GM19035 (cell line): ENCODE measurements around the gene KCNRG.
A peak's percentile ranks its signal among the peaks of the same experiment; 100 is the strongest.
"Not testable (repeated sequence)": the region's sequence is repeated elsewhere in the genome, so short reads cannot be mapped to it uniquely, and the experiment has no call there.

Experiments
- ATAC-seq: cut with Tn5 transposase; IDR thresholded peaks from one replicate; pipeline ENCODE4 v1.9.1; 2021; ENCODE audit not compliant: unreplicated experiment

The KCNRG gene

GRCh38 chr13:50006426-50007135, 8.7 kb upstream of the KCNRG start:
- no peak for ATAC-seq

DNA sequence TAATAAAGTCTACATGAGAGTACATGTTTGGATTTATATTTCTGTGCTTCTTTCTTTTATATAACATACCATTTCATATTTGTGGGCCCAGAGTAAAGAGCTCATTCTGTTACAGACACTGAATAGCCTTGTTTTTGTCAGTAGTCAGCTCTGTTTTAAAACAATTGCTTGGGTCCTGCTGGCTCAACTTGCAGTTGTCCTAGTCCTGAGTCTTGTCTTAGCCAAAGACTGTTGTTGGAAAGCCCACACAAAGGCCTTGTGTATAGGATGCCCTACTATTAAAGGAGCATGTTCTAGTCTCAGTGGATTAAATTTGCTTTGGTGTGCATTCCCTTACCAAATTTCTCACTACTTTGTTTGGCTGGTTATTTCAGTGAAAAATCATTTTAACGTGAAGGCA, 3.8 kb upstream of the KCNRG start:
- ATAC-seq: no peak

- no peak for ATAC-seq
Observed at GRCh38 chr13:50012396-50013169, 2.7 kb upstream of the KCNRG start.

GRCh38 chr13:50014386-50014785, 858 bp upstream of the KCNRG start:
- no peak for ATAC-seq

- no peak for ATAC-seq
Observed at GRCh38 chr13:50015750-50016149, 506 bp downstream of the KCNRG start.

DNA sequence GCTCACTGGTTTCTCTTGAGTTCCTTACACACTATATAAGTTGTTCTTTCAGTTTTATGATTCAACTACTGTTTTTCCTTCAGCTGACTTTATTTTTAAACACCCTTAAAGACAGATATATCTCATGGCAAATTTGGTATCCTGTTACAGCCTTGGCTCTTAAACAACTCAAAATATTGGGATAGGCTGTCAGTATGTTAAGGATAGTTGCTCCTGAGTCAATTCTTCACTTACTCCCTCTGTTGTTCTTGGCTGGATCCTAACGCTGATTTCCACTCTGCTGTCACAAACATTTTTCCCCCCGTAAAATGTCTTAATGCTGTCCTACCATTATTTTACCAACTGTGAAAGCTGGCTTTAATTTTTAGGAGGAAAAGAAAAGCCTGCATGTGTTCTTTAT, 1.2 kb downstream of the KCNRG start:
- no peak for ATAC-seq

GRCh38 chr13:50017819-50018218, 2.6 kb downstream of the KCNRG start:
- ATAC-seq: no peak

- no peak for ATAC-seq
Observed at GRCh38 chr13:50025436-50025835, 10.2 kb downstream of the KCNRG start.

GRCh38 chr13:50026788-50027473, 11.7 kb downstream of the KCNRG start:
- peak; percentile 99 for ATAC-seq

DNA sequence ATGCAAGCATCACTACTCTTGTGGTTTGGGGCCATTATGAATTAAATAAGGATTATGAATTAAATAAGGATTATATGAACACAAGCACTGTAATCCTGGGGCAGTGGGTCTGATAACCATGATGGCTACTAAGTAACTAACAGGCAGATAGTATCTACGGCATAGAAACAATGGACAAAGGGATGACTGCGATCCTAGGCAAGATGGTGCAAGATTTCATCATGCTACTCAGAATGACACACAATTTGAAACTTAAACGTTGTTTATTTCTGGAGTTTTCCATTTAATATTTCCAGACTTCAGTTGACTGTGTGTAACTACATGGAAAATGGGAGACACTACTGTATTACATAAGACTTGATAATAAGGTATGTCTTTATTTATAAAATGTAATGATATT, 15.1 kb downstream of the KCNRG start:
- no peak for ATAC-seq

- ATAC-seq: no peak
Observed at GRCh38 chr13:50033725-50034124, 18.5 kb downstream of the KCNRG start.

GRCh38 chr13:50037788-50038187, 22.5 kb downstream of the KCNRG start:
- no peak for ATAC-seq

GRCh38 chr13:50038266-50038665, 23.0 kb downstream of the KCNRG start:
- ATAC-seq: no peak

DNA sequence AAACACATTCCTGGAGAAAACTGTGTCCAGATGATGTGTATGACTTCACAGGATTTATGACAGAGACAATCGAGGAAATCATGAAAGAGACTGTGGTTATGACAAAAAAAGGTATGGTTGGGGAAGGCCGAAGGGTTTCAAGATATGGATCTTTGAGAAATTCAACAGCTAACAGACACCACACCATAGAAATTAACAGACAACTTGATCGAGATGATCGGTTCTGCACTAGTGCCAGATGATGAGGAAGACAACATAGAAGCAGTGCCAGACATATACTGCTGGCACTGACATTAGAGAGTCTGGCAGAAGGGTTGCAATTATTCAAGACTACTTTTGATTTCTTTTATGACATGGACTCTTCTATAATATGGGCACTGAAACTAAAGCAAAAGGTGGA, 37.2 kb downstream of the KCNRG start:
- no peak for ATAC-seq

DNA sequence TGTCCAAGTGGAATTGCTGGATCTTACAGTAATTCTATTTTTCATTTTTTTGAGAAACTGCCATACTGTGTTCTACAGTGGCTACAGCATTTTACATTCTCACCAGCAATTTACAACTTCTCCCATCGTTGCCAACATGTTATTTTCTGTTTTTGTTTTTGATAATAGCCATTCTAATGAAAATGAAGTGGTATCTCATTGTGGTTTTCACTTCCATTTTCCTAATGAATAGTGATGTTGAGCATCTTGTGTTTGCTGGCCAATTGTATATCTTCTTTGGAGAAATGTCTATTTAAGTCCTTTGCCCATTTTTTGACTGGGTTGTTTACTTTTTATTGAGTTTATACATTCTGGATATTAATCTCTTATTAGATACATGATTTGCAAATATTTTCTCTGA, 38.6 kb downstream of the KCNRG start:
- no peak for ATAC-seq

GRCh38 chr13:50055454-50055853, 40.2 kb downstream of the KCNRG start:
- ATAC-seq: no peak

DNA sequence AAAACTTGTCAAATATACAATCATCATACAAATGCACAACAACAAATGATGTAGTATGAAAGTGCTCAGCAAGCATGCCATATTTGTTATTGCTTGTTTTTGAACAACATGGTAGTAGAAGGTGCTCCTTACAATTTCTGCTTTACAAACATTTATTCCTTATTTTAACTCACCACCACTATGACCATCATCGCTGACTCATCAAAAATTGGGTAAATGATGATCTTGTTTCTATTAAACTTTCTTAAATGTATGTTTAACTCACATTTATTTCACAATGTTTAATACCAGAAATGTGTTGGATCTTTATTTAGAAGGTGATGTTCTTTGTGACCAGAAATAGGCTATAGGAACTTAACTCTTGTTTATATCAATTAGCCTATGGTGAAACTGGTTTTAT, 45.5 kb downstream of the KCNRG start:
- ATAC-seq: no peak

DNA sequence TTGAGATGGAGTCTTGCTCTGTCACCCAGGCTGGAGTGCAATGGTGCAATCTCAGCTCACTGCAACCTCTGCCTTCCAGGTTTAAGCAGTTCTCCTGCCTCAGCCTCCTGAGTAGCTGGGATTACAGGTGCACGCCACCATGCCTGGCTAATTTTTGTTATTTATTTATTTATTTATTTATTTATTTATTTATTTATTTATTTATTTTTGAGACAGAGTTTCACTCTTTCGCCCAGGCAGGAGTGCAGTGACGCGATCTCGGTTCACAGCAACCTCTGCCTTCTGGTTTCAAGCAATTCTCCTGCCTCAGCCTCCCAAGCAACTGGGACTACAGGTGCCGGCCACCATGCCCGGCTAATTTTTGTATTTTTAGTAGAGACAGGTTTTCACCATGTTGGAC, 47.1 kb downstream of the KCNRG start:
- not testable (repeated sequence) for ATAC-seq

GRCh38 chr13:50065712-50066111, 50.5 kb downstream of the KCNRG start:
- no peak for ATAC-seq

DNA sequence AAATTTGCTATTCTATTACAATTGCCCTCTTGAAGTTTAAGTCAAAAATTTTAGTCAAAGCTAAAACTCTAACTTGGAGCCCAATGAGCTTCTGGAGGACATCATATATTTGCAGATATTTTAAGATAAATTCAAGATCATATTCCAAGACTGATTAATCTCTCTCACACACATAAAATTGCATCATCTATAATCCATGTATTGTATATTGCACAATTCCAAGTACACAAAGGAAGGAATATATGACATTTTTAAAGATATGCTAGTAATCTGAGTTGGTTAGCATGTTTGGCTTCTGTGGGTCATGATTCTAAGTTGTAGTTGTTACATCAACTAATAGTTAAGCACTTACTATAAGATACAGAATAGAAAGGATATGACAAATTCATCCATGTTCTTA, 53.3 kb downstream of the KCNRG start:
- no peak for ATAC-seq

DNA sequence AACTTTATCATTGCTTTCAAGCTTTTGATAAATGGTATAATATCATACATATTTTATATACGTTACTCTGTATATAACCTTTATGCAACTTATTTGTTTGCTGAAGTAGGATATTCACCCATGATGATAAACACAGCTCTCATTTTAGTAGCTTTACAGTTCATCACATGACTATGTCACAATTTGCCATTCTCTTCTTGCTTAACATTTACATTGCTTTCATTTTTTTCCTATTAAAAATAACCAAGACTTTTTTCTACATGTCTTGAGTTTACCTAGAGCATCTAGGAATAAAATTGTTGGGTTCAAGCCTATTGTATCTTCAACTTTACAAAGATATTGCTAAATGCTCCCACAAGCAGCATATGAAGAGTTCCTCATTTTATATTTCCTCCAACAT, 54.0 kb downstream of the KCNRG start:
- no peak for ATAC-seq

DNA sequence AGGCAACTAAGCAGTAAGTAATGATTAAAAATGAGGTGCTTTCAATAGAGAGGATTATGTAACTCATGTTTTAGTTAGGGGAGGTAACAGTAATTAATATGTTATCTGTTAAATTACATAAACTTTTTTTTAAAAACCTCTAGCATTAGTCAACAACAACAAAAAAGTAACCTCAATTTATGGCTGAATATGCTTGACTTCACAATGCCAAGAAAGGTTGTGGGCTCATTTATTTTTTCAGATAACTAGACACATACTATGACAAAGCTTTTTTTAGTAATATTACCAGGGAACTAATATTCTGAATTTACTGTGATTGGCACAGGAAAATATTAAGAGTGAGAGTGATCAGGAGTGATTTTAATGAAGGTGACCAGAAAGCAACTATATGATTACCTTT, 54.9 kb downstream of the KCNRG start:
- no peak for ATAC-seq
